Measurements from ENCODE around the gene NDFIP1. TPM values are rescaled to one million over a fixed set of nuclear protein-coding genes. Genes with fewer than 3 reads are reported as not detected.
"Not testable (repeated sequence)": the region's sequence is repeated elsewhere in the genome, so short reads cannot be mapped to it uniquely, and the experiment has no call there.

NDFIP1 gene
- total RNA-seq, 1 experiment from 2014 or later: 33.5 TPM

- ChIA-PET POLR2A (ENCODE audit: unreplicated experiment) (interaction anchor here (0.6 to 0.7 kb wide), 3 partner anchors 29 to 62 kb away, joined by 3 to 4 read pairs (median 4); no protein-coding TSS in a partner anchor), CTCF (no interaction called here)
- H2AFZ ChIP-seq (ENCODE audit: low read length): no peak overlapping the region
- ATAC-seq (peak; percentile 54), DNase-seq (peak; percentile 48)
- no TSS peak for BruUV-seq (replicated peaks)
- intact Hi-C loops (cut with micrococcal nuclease): loop anchor here (2.0 kb wide), 1 partner anchor 32 kb away; no protein-coding TSS in a partner anchor
- no peak overlapping the region for H3K4me2 ChIP-seq (ENCODE audit: low read length)
- no peaks in the 10 kb centered on the region for H3K27me3 ChIP-seq (ENCODE audit: low read length)
- no peaks in the 10 kb centered on the region for H4K20me1 ChIP-seq (ENCODE audit: low read length)
- H3K79me2 ChIP-seq (ENCODE audit: low read length): no peaks in the 10 kb centered on the region
- H3K27ac ChIP-seq (ENCODE audit: low read length): no peak overlapping the region; the same call in 1 of the 2 replicates
- H3F3A ChIP-seq (ENCODE audit: low read length, unreplicated experiment): no peaks in the 10 kb centered on the region
- no peak for TF ChIP-seq EZH2 (IDR thresholded peaks at IDR 0.05; ENCODE audit: low read length, unreplicated experiment)
- no peak for TF ChIP-seq EZH2phosphoT487 (IDR thresholded peaks at IDR 0.05; ENCODE audit: borderline replicate concordance, low read length)
- no peak for TF ChIP-seq CTCF (conservative IDR thresholded peaks at IDR 0.05; ENCODE audit: low read depth, low read length)
- H3K4me3 ChIP-seq (ENCODE audit: low read length): no peak overlapping the region
- no peaks in the 10 kb centered on the region for H3K9me3 ChIP-seq (ENCODE audit: low read length)
- H3K4me1 ChIP-seq (ENCODE audit: insufficient read depth, low read length): peaks cover 7% of the 10 kb centered on the region
- no peak overlapping the region for H3K9ac ChIP-seq (ENCODE audit: low read length)
- no peaks in the 10 kb centered on the region for H3K36me3 ChIP-seq (ENCODE audit: low read depth, low read length)
- no peaks in the 10 kb centered on the region for H3K9me2 ChIP-seq (replicated peaks; ENCODE audit: low read length)
Observed at GRCh38 chr5:142186857-142187594, 78.4 kb downstream of the NDFIP1 start.

- H3K27me3 ChIP-seq (ENCODE audit: low read length); BruUV-seq (replicated peaks); DNase-seq; ATAC-seq; intact Hi-C loops (cut with micrococcal nuclease); H3K36me3 ChIP-seq (ENCODE audit: low read depth, low read length); CTCF ChIA-PET; H2AFZ ChIP-seq (ENCODE audit: low read length); H3K9me3 ChIP-seq (ENCODE audit: low read length); H3K9me2 ChIP-seq (replicated peaks; ENCODE audit: low read length); H3K4me2 ChIP-seq (ENCODE audit: low read length); H4K20me1 ChIP-seq (ENCODE audit: low read length); H3F3A ChIP-seq (ENCODE audit: low read length, unreplicated experiment); POLR2A ChIA-PET (ENCODE audit: unreplicated experiment); H3K4me3 ChIP-seq (ENCODE audit: low read length); H3K27ac ChIP-seq (ENCODE audit: low read length); H3K9ac ChIP-seq (ENCODE audit: low read length); H3K79me2 ChIP-seq (ENCODE audit: low read length): not testable (repeated sequence)
- H3K4me1 ChIP-seq (ENCODE audit: insufficient read depth, low read length): peaks cover 15% of the 10 kb centered on the region
Observed at GRCh38 chr5:142188691-142189090, 80.1 kb downstream of the NDFIP1 start.

- Histone ChIP-seq H3K79me2 (ENCODE audit: low read length) (no peaks in the 10 kb centered on the region), H3K4me1 (ENCODE audit: insufficient read depth, low read length) (peaks cover 15% of the 10 kb centered on the region), H3K27me3 (ENCODE audit: low read length) (no peaks in the 10 kb centered on the region), H2AFZ (ENCODE audit: low read length) (no peak overlapping the region), H3K36me3 (ENCODE audit: low read depth, low read length) (no peaks in the 10 kb centered on the region), H3K4me3 (ENCODE audit: low read length) (no peak overlapping the region), H3F3A (ENCODE audit: low read length, unreplicated experiment) (no peaks in the 10 kb centered on the region), H3K9me3 (ENCODE audit: low read length) (no peaks in the 10 kb centered on the region), H4K20me1 (ENCODE audit: low read length) (no peaks in the 10 kb centered on the region), H3K27ac (ENCODE audit: low read length) (no peak overlapping the region), H3K9ac (ENCODE audit: low read length) (no peak overlapping the region), H3K4me2 (ENCODE audit: low read length) (no peak overlapping the region), H3K9me2 (replicated peaks; ENCODE audit: low read length) (no peaks in the 10 kb centered on the region)
- intact Hi-C loops (cut with micrococcal nuclease): no loop called here
- ATAC-seq (no peak), DNase-seq (no peak)
- ChIA-PET POLR2A (ENCODE audit: unreplicated experiment) (interaction anchor here (0.5 kb wide), 1 partner anchor 9 kb away, joined by 3 read pairs; no protein-coding TSS in a partner anchor), CTCF (no interaction called here)
- TF ChIP-seq EZH2phosphoT487 (IDR thresholded peaks at IDR 0.05; ENCODE audit: borderline replicate concordance, low read length) (no peak), CTCF (conservative IDR thresholded peaks at IDR 0.05; ENCODE audit: low read depth, low read length) (no peak), EZH2 (IDR thresholded peaks at IDR 0.05; ENCODE audit: low read length, unreplicated experiment) (no peak)
- no TSS peak for BruUV-seq (replicated peaks)
Observed at GRCh38 chr5:142189813-142190212, 81.2 kb downstream of the NDFIP1 start.

Data from PC-3 (cell line).